SK-N-SH (cell line): ENCODE data around the gene CLIC1.

Source experiments
- CHD2 ChIP-seq: fragments of 150-350 bp; IDR thresholded peaks from 2 replicates; pipeline ENCODE4 v1.6.1; 2018; ENCODE audit warnings: low read length; ENCODE audit not compliant: partially characterized antibody
- FOXJ3 ChIP-seq: sonication (generic); formaldehyde crosslinking; IDR thresholded peaks from 2 replicates; pipeline ENCODE4 v1.5.1; 2020; ENCODE audit warnings: mild to moderate bottlenecking, missing genetic modification reagents
- GATA2 ChIP-seq: sonication (generic); formaldehyde crosslinking; IDR thresholded peaks from 2 replicates; pipeline ENCODE4 v1.5.0; 2020; ENCODE audit warnings: mild to moderate bottlenecking, missing genetic modification reagents
- JUND ChIP-seq: IDR thresholded peaks from 2 replicates; pipeline ENCODE4 v1.4.0; 2012
- MXI1 ChIP-seq: IDR thresholded peaks from 2 replicates; pipeline ENCODE4 v1.6.1; 2012; ENCODE audit warnings: mild to moderate bottlenecking, low read depth, low read length, improper control_type of control experiment
- RFX5 ChIP-seq: IDR thresholded peaks from 2 replicates; pipeline ENCODE4 v1.6.1; 2012; ENCODE audit warnings: mild to moderate bottlenecking, improper control_type of control experiment, low read length
- SIN3A ChIP-seq: IDR thresholded peaks from 2 replicates; pipeline ENCODE4 v1.6.1; 2012; ENCODE audit warnings: low read depth, mild to moderate bottlenecking, low read length, moderate library complexity, borderline replicate concordance
- TF ChIP-seq, protein P1 (sequence below): fragments of 200-600 bp; sonication (generic); IDR thresholded peaks from 2 replicates; pipeline ENCODE4 v1.6.1; 2017; ENCODE audit warnings: antibody characterized with exemption, mild to moderate bottlenecking, moderate library complexity
- TF ChIP-seq, protein P2 (sequence below): IDR thresholded peaks from 2 replicates; pipeline ENCODE4 v1.4.0; 2012; ENCODE audit warnings: low read depth

DNA sequence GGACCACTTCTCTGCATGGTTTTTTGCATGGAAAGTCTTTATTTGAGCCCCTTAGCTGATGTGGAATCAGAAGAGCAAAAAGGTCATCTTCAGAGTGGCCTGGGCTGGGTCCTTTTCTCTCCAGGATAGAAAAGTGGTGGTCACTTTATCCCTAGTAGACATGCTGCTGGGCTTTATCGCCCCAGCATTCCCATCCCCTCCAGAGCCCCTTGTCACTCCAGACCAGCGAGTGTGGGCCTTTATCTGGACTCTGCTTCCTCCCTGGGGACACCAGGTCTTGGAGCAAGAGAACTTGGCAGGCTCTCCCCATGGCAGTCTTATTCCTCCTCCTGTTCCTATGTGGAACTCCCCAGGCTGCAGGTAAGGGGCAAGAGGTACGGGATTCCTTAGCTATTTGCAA lies 29.7 kb downstream of the CLIC1 start, which contains the start of gene LY6G6F:
- TF ChIP-seq, protein P1, sequence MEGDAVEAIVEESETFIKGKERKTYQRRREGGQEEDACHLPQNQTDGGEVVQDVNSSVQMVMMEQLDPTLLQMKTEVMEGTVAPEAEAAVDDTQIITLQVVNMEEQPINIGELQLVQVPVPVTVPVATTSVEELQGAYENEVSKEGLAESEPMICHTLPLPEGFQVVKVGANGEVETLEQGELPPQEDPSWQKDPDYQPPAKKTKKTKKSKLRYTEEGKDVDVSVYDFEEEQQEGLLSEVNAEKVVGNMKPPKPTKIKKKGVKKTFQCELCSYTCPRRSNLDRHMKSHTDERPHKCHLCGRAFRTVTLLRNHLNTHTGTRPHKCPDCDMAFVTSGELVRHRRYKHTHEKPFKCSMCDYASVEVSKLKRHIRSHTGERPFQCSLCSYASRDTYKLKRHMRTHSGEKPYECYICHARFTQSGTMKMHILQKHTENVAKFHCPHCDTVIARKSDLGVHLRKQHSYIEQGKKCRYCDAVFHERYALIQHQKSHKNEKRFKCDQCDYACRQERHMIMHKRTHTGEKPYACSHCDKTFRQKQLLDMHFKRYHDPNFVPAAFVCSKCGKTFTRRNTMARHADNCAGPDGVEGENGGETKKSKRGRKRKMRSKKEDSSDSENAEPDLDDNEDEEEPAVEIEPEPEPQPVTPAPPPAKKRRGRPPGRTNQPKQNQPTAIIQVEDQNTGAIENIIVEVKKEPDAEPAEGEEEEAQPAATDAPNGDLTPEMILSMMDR = no peak
- TF ChIP-seq, protein P2, sequence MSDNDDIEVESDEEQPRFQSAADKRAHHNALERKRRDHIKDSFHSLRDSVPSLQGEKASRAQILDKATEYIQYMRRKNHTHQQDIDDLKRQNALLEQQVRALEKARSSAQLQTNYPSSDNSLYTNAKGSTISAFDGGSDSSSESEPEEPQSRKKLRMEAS = no peak
- TF ChIP-seq SIN3A (no peak), MXI1 (no peak), FOXJ3 (CRISPR knock-in tag) (no peak), CHD2 (no peak), JUND (no peak), GATA2 (CRISPR knock-in tag) (no peak), RFX5 (no peak)
